Uterus (tissue), 4 donors: ENCODE data around the gene TRIM38. TPM values are rescaled to one million over a fixed set of nuclear protein-coding genes. Genes with fewer than 3 reads are reported as not detected.

Experiments used
- DNase-seq, 2 donors: peaks; one replicate each; pipeline ENCODE4 v3.0.0-alpha.2; 2019 to 2020
- H3K27ac ChIP-seq, 2 donors: fragments of 200-600 bp; sonication (generic); 1 replicate in 1 of 2; 2 replicates in 1 of 2; pipeline ENCODE4 v1.5.1; 2016 to 2018
- H3K27me3 ChIP-seq, 2 donors: fragments of 200-600 bp; sonication (generic); one replicate each; pipeline ENCODE4 v1.5.1; 2018 to 2019; ENCODE audit warnings: control low read depth in 1 of 2
- H3K36me3 ChIP-seq, 2 donors: fragments of 200-600 bp; sonication (generic); one replicate each; pipeline ENCODE4 v1.5.1; 2019; ENCODE audit warnings: control low read depth in 1 of 2
- H3K4me1 ChIP-seq, 2 donors: fragments of 200-600 bp; sonication (generic); one replicate each; pipeline ENCODE4 v1.5.1; 2018 to 2019; ENCODE audit warnings: control low read depth in 1 of 2
- H3K4me3 ChIP-seq, 2 donors: fragments of 200-600 bp; sonication (generic); 1 replicate in 1 of 2; 2 replicates in 1 of 2; pipeline ENCODE4 v1.5.1; 2018 to 2019; ENCODE audit warnings: mild to moderate bottlenecking in 1 of 2
- H3K9me3 ChIP-seq, 2 donors: fragments of 200-600 bp; sonication (generic); one replicate each; pipeline ENCODE4 v1.5.1; 2019; ENCODE audit warnings: control low read depth in 1 of 2
- CTCF ChIP-seq, 4 experiments: fragments of 200-600 bp in 2 of 4; fragments of 450-650 bp in 2 of 4; sonication (generic) in 2 of 4; IDR thresholded peaks; one replicate each; pipeline ENCODE4 v1.5.1; 2016 to 2019; ENCODE audit warnings: antibody characterized with exemption in 4 of 4, mild to moderate bottlenecking in 2 of 4, moderate library complexity in 1 of 4
- POLR2A ChIP-seq, 2 donors: fragments of 450-650 bp; IDR thresholded peaks; one replicate each; pipeline ENCODE4 v1.6.1; 2016; ENCODE audit warnings: antibody characterized with exemption in 2 of 2, mild to moderate bottlenecking in 1 of 2, moderate library complexity in 1 of 2
- intact Hi-C: fragments of 100-400 bp; cut with DNase I; formaldehyde crosslinking; loops from one replicate; pipeline ENCODE4 v1.15.1; 2023; ENCODE audit warnings: low total_unique reads
- total RNA-seq, 4 donors: library from RNA; depleted of rRNA in 3 of 4; stranded (reverse); fragments of >200 nt in 3 of 4; gene quantifications; one replicate each; pipeline versions ENCODE4 v1.1.0 to v1.2.4, GENCODE V29; 2014 to 2023
- donor health status: DM: yes; HTN: yes; CAD: no.

TRIM38 gene
- total RNA-seq, 4 donors from 2014 or later, result 9.1 to 18.5 (median 10.6) TPM

GRCh38 chr6:25918083-25918683 is 44.4 kb upstream of the TRIM38 start:
- Histone ChIP-seq H3K9me3 (no peaks in the 10 kb centered on the region), H3K27ac (no peak overlapping the region), H3K4me3 (no peak overlapping the region), H3K36me3 (no peaks in the 10 kb centered on the region), H3K27me3 (no peaks in the 10 kb centered on the region), H3K4me1 (no peaks in the 10 kb centered on the region)
- intact Hi-C loops, result no loop called here
- DNase-seq, result no peak
- TF ChIP-seq CTCF (IDR thresholded peaks at IDR 0.05) (no peak), POLR2A (IDR thresholded peaks at IDR 0.05) (no peak)

GRCh38 chr6:25919657-25920056 is 42.9 kb upstream of the TRIM38 start:
- intact Hi-C loops, result no loop called here
- no peaks in the 10 kb centered on the region for H3K4me1 ChIP-seq
- H3K36me3 ChIP-seq, result no peaks in the 10 kb centered on the region
- TF ChIP-seq POLR2A (IDR thresholded peaks at IDR 0.05) (no peak), CTCF (IDR thresholded peaks at IDR 0.05) (no peak)
- H3K9me3 ChIP-seq, result no peaks in the 10 kb centered on the region
- no peak for DNase-seq
- no peak overlapping the region for H3K4me3 ChIP-seq
- H3K27ac ChIP-seq, result no peak overlapping the region
- H3K27me3 ChIP-seq, result no peaks in the 10 kb centered on the region

- no peaks in the 10 kb centered on the region for H3K36me3 ChIP-seq
- H3K4me1 ChIP-seq, result no peaks in the 10 kb centered on the region
- intact Hi-C loops, result no loop called here
- no peak for DNase-seq
- no peaks in the 10 kb centered on the region for H3K27me3 ChIP-seq
- no peak overlapping the region for H3K27ac ChIP-seq
- no peak overlapping the region for H3K4me3 ChIP-seq
- TF ChIP-seq CTCF (IDR thresholded peaks at IDR 0.05) (no peak), POLR2A (IDR thresholded peaks at IDR 0.05) (no peak)
- no peaks in the 10 kb centered on the region for H3K9me3 ChIP-seq
Observed at GRCh38 chr6:25921525-25922203, 40.9 kb upstream of the TRIM38 start.

GRCh38 chr6:25922301-25922700 is 40.3 kb upstream of the TRIM38 start:
- H3K4me3 ChIP-seq, result no peak overlapping the region
- no peaks in the 10 kb centered on the region for H3K4me1 ChIP-seq
- H3K9me3 ChIP-seq, result no peaks in the 10 kb centered on the region
- H3K27ac ChIP-seq, result no peak overlapping the region
- TF ChIP-seq CTCF (IDR thresholded peaks at IDR 0.05), result no peak
- no peak for TF ChIP-seq POLR2A (IDR thresholded peaks at IDR 0.05)
- no peaks in the 10 kb centered on the region for H3K36me3 ChIP-seq
- peak in 1 of 2 donors; percentile 21 for DNase-seq
- intact Hi-C loops, result no loop called here
- H3K27me3 ChIP-seq, result no peaks in the 10 kb centered on the region

GRCh38 chr6:25925876-25926275 is 36.7 kb upstream of the TRIM38 start:
- intact Hi-C loops, result no loop called here
- no peak overlapping the region for H3K4me3 ChIP-seq
- TF ChIP-seq POLR2A (IDR thresholded peaks at IDR 0.05) (no peak), CTCF (IDR thresholded peaks at IDR 0.05) (no peak)
- no peaks in the 10 kb centered on the region for H3K27me3 ChIP-seq
- H3K27ac ChIP-seq, result peak overlapping the region in 1 of 2 donors; percentile 5
- no peaks in the 10 kb centered on the region for H3K9me3 ChIP-seq
- H3K4me1 ChIP-seq, result no peaks in the 10 kb centered on the region
- no peak for DNase-seq
- no peaks in the 10 kb centered on the region for H3K36me3 ChIP-seq
